Measurements from ENCODE around the gene B3GALNT2.

Gene B3GALNT2

GRCh38 chr1:235533476-235534168 is 29.4 kb upstream of the B3GALNT2 start:
- H3K4me3 ChIP-seq (ENCODE audit: low read depth, low read length), result no peak overlapping the region
- DNase-seq (ENCODE audit: low read depth, low spot score), result no peak
- TF ChIP-seq, protein P1, sequence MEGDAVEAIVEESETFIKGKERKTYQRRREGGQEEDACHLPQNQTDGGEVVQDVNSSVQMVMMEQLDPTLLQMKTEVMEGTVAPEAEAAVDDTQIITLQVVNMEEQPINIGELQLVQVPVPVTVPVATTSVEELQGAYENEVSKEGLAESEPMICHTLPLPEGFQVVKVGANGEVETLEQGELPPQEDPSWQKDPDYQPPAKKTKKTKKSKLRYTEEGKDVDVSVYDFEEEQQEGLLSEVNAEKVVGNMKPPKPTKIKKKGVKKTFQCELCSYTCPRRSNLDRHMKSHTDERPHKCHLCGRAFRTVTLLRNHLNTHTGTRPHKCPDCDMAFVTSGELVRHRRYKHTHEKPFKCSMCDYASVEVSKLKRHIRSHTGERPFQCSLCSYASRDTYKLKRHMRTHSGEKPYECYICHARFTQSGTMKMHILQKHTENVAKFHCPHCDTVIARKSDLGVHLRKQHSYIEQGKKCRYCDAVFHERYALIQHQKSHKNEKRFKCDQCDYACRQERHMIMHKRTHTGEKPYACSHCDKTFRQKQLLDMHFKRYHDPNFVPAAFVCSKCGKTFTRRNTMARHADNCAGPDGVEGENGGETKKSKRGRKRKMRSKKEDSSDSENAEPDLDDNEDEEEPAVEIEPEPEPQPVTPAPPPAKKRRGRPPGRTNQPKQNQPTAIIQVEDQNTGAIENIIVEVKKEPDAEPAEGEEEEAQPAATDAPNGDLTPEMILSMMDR (IDR thresholded peaks at IDR 0.05; ENCODE audit: low read depth, low read length), result no peak
- in situ Hi-C loops (cut with HindIII; ENCODE audit: low sequenced_read_pairs), result no loop called here

DNA sequence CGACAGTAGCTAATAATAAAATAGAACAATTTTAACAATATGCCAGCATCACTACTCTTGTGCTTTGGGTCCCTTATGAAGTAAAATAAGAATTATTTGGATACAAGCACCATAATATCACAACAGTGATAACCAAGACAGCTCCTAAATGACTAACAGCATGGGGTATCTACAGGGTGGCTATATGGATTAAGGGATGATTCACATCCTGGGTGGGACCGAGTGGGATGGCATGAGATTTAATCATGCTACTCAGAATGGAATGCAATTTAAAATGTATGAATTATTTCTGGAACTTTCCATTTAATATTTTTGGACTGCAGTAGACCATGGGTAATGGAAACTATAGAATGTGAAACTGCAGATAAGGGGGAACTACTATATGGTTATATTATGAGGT is 28.1 kb upstream of the B3GALNT2 start:
- in situ Hi-C loops (cut with HindIII; ENCODE audit: low sequenced_read_pairs), result no loop called here
- no peak for DNase-seq (ENCODE audit: low read depth, low spot score)
- TF ChIP-seq, protein P1 (IDR thresholded peaks at IDR 0.05; ENCODE audit: low read depth, low read length), result no peak
- H3K4me3 ChIP-seq (ENCODE audit: low read depth, low read length), result no peak overlapping the region

- TF ChIP-seq, protein P1 (IDR thresholded peaks at IDR 0.05; ENCODE audit: low read depth, low read length), result no peak
- no peak for DNase-seq (ENCODE audit: low read depth, low spot score)
- in situ Hi-C loops (cut with HindIII; ENCODE audit: low sequenced_read_pairs), result no loop called here
- no peak overlapping the region for H3K4me3 ChIP-seq (ENCODE audit: low read depth, low read length)
Measured at GRCh38 chr1:235527196-235527814, 23.1 kb upstream of the B3GALNT2 start.

- no peak for DNase-seq (ENCODE audit: low read depth, low spot score)
- no peak overlapping the region for H3K4me3 ChIP-seq (ENCODE audit: low read depth, low read length)
- in situ Hi-C loops (cut with HindIII; ENCODE audit: low sequenced_read_pairs), result no loop called here
- TF ChIP-seq, protein P1 (IDR thresholded peaks at IDR 0.05; ENCODE audit: low read depth, low read length), result no peak
Measured at GRCh38 chr1:235525314-235525713, 21.1 kb upstream of the B3GALNT2 start.

DNA sequence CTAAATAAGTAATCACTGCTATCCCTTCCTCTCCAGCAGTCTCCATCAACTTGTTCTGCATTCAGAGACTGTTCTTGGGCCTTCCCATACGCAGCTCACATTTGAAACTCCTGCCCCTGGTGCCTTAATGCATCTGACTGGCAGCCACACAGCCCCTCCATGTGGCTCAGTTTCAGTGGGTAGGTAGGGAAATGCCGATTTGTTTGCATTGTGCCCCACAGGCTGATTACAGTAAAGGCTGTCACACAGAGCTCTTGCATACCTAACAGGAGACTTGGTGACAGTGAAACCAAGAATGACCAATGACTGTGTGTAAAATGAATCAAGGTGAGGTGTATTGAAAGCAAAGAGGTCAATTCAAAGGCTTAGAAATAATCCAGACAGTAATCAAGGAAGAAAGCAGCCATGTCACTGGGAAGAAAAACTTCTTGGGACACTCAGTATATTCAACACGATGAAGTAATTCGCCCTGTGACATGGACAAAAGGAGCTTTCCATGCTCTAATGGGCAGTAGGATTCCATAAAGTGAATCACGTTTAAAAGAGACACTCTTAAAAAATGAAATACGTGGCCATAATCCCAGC is 12.7 kb upstream of the B3GALNT2 start:
- TF ChIP-seq, protein P1 (IDR thresholded peaks at IDR 0.05; ENCODE audit: low read depth, low read length), result no peak
- H3K4me3 ChIP-seq (ENCODE audit: low read depth, low read length), result no peak overlapping the region
- in situ Hi-C loops (cut with HindIII; ENCODE audit: low sequenced_read_pairs), result no loop called here
- DNase-seq (ENCODE audit: low read depth, low spot score), result no peak

DNA sequence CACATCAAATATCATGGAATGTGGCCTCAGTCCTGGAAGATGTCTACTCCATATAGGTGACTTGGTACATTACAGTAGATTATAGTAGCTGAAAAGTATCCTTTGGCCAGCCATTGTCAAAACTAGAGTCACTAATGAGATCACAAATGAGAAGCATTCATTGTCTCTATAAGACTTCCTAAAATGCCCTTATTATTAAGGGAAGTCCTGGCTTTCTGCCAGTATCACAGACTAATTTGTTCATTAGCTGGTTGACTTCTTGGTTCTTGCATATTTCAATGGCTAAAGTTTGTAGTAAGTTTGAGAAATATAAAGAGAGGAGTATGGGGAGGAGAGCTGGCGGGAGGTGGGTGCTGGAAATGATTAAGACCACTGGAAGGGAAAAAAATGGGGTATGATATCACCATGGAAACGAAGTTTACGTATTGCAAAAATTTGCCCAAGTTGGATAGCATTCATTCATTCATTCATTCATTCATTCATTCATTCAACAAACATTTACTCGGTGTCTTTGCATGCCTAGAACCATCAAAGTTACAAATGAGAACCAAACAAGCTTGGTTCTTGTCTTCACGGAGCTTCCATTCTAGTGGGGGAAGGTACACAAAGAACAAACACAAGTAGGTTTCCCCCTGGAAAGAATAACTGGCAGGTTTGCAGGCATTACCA is 11.7 kb upstream of the B3GALNT2 start:
- no peak for DNase-seq (ENCODE audit: low read depth, low spot score)
- no peak overlapping the region for H3K4me3 ChIP-seq (ENCODE audit: low read depth, low read length)
- TF ChIP-seq, protein P1 (IDR thresholded peaks at IDR 0.05; ENCODE audit: low read depth, low read length), result no peak
- in situ Hi-C loops (cut with HindIII; ENCODE audit: low sequenced_read_pairs), result no loop called here

Data from astrocyte of the spinal cord (primary cell).